GM12892 (cell line): ENCODE measurements around the gene RASD1.

Experiments used
- POLR2AphosphoS5 ChIP-seq: IDR thresholded peaks from 2 replicates; pipeline ENCODE4 v1.6.1; 2011; ENCODE audit warnings: low read depth, low read length, control low read depth
- TAF1 ChIP-seq: IDR thresholded peaks from 2 replicates; pipeline ENCODE4 v1.6.1; 2011; ENCODE audit warnings: low read depth, mild to moderate bottlenecking, control low read depth, low read length, borderline replicate concordance

DNA sequence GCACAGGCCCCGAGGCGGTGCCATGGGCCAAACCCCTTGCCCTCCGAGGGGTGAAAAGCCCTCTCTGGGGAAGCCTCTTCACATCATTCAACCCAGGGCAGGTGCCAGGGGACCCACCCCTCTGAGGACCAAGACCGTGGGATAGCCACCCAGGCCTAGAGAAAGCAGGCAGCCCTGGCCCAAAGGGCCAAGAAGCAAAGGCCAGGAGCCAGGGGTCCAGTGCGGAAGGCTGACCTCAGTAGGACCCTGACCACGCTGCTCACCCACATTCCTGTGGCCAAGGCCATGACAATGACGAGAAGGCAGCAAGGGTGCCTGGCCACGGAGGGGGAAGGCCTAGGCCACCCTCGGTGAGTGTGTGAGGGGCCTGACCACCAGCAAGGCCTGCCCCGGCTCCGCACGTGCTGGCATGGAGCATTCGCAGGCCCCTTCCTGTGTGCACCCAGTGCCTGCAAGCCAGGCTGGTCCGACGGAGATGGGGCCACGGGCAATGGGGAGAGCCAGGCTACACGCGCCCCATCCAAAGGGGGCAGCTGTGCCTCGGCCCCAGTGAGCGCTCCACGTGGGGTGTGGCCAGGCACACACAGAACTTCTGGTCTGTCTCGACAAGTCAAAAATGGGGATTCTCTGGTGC is 24.5 kb upstream of the RASD1 start:
- TF ChIP-seq POLR2AphosphoS5 (no peak), TAF1 (no peak)
